Measurements from ENCODE around the gene SLIT3. TPM values are rescaled to one million over a fixed set of nuclear protein-coding genes. Genes with fewer than 3 reads are reported as not detected.
A peak's percentile ranks its signal among the peaks of the same experiment; 100 is the strongest.

The SLIT3 gene
- polyA plus RNA-seq, 1 of the 3 experiments (the other 2 are of a cell fraction): 119 TPM

DNA sequence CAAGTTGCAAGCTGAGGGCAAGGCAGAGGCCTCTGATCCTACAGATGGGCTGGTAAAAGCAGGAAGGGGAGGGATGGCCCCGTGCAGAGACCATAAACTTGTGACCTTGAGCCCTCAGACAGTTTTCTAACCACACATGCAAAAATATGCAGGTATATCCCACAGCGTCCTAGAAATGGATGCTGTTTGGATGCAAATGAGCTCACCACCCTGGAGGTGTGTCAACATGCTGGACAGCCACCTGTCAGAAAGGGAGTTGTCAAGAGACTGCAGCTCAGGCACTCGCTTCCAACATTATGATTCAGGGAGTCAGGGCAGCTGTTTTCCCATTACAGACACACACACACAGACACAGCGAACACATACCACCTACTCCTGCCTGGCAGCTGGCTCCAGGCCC lies 624.4 kb downstream of the SLIT3 start:
- 89% methylated on average over 4 of the region's 4 CpGs for WGBS (ENCODE audit: low lambda C conversion rate)
- Histone ChIP-seq H3K9me3 (no peaks in the 10 kb centered on the region), H3K79me2 (ENCODE audit: insufficient read depth) (no peaks in the 10 kb centered on the region), H3K4me2 (no peak overlapping the region), H3K9ac (no peak overlapping the region), H3K36me3 (replicated peaks in 1 of 2; ENCODE audit: control insufficient read depth in 1 of 2, insufficient read depth in 2 of 2, low read length in 1 of 2) (peaks cover 0 to 63% of the 10 kb centered on the region in 2 experiments), H3K27me3 (ENCODE audit: insufficient read depth) (no peaks in the 10 kb centered on the region), H3K9me2 (no peaks in the 10 kb centered on the region), H3K27ac (ENCODE audit: low read depth in 2 of 2, low read length in 1 of 2) (peak overlapping the region in 1 of 2 experiments; percentile 35; a peak in 1 of 4 replicates), H3K4me1 (ENCODE audit: control insufficient read depth in 1 of 2, insufficient read depth in 2 of 2, low read depth in 1 of 2, low read length in 1 of 2) (peaks cover 0 to 14% of the 10 kb centered on the region in 2 experiments; a peak in 1 of 4 replicates), H4K20me1 (ENCODE audit: insufficient read depth) (no peaks in the 10 kb centered on the region), H2AFZ (ENCODE audit: low read depth) (no peak overlapping the region), H3K4me3 (ENCODE audit: low read depth in 2 of 2, low read length in 1 of 2) (no peak overlapping the region), H3F3A (replicated peaks; ENCODE audit: insufficient read depth) (no peaks in the 10 kb centered on the region)
- ChIA-PET POLR2A (interaction anchor here (0.7 kb wide), 1 partner anchor 1010 kb away, joined by 3 read pairs; no protein-coding TSS in a partner anchor), CTCF (interaction anchor here (1.4 kb wide), 1 partner anchor 310 kb away, joined by 3 read pairs; no protein-coding TSS in a partner anchor)
- TF ChIP-seq TCF12 (IDR thresholded peaks at IDR 0.05) (no peak), FOXJ3 (CRISPR knock-in tag; IDR thresholded peaks at IDR 0.05) (no peak), SIN3A (IDR thresholded peaks at IDR 0.05; ENCODE audit: borderline replicate concordance, low read depth, low read length) (no peak), ELF1 (IDR thresholded peaks at IDR 0.05) (no peak), GABPA (IDR thresholded peaks at IDR 0.05; ENCODE audit: low read depth) (no peak), GATA2 (CRISPR knock-in tag; IDR thresholded peaks at IDR 0.05) (no peak), SMC3 (IDR thresholded peaks at IDR 0.05; ENCODE audit: low read depth, low read length) (no peak), TAF1 (IDR thresholded peaks at IDR 0.05; ENCODE audit: borderline replicate concordance, low read depth, low read length) (no peak), FOSL2 (IDR thresholded peaks at IDR 0.05; ENCODE audit: borderline replicate concordance, low read depth) (no peak), NRF1 (IDR thresholded peaks at IDR 0.05; ENCODE audit: low read depth, low read length) (no peak), FOXM1 (IDR thresholded peaks at IDR 0.05; ENCODE audit: low read depth) (no peak), EZH2phosphoT487 (IDR thresholded peaks at IDR 0.05; ENCODE audit: borderline replicate concordance, low read depth) (no peak), NFIC (IDR thresholded peaks at IDR 0.05; ENCODE audit: borderline replicate concordance) (no peak)
- TF ChIP-seq, protein P1, sequence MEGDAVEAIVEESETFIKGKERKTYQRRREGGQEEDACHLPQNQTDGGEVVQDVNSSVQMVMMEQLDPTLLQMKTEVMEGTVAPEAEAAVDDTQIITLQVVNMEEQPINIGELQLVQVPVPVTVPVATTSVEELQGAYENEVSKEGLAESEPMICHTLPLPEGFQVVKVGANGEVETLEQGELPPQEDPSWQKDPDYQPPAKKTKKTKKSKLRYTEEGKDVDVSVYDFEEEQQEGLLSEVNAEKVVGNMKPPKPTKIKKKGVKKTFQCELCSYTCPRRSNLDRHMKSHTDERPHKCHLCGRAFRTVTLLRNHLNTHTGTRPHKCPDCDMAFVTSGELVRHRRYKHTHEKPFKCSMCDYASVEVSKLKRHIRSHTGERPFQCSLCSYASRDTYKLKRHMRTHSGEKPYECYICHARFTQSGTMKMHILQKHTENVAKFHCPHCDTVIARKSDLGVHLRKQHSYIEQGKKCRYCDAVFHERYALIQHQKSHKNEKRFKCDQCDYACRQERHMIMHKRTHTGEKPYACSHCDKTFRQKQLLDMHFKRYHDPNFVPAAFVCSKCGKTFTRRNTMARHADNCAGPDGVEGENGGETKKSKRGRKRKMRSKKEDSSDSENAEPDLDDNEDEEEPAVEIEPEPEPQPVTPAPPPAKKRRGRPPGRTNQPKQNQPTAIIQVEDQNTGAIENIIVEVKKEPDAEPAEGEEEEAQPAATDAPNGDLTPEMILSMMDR (IDR thresholded peaks at IDR 0.05): no peak
- TF ChIP-seq, protein P2, sequence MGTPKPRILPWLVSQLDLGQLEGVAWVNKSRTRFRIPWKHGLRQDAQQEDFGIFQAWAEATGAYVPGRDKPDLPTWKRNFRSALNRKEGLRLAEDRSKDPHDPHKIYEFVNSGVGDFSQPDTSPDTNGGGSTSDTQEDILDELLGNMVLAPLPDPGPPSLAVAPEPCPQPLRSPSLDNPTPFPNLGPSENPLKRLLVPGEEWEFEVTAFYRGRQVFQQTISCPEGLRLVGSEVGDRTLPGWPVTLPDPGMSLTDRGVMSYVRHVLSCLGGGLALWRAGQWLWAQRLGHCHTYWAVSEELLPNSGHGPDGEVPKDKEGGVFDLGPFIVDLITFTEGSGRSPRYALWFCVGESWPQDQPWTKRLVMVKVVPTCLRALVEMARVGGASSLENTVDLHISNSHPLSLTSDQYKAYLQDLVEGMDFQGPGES (IDR thresholded peaks at IDR 0.05; ENCODE audit: low read depth, low read length): no peak
- TF ChIP-seq, protein P3, sequence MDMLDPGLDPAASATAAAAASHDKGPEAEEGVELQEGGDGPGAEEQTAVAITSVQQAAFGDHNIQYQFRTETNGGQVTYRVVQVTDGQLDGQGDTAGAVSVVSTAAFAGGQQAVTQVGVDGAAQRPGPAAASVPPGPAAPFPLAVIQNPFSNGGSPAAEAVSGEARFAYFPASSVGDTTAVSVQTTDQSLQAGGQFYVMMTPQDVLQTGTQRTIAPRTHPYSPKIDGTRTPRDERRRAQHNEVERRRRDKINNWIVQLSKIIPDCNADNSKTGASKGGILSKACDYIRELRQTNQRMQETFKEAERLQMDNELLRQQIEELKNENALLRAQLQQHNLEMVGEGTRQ (IDR thresholded peaks at IDR 0.05; ENCODE audit: borderline replicate concordance, low read depth, low read length): no peak
- TF ChIP-seq, protein P4, sequence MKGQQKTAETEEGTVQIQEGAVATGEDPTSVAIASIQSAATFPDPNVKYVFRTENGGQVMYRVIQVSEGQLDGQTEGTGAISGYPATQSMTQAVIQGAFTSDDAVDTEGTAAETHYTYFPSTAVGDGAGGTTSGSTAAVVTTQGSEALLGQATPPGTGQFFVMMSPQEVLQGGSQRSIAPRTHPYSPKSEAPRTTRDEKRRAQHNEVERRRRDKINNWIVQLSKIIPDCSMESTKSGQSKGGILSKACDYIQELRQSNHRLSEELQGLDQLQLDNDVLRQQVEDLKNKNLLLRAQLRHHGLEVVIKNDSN (IDR thresholded peaks at IDR 0.05; ENCODE audit: borderline replicate concordance, low read depth): no peak
- TF ChIP-seq, protein P5, sequence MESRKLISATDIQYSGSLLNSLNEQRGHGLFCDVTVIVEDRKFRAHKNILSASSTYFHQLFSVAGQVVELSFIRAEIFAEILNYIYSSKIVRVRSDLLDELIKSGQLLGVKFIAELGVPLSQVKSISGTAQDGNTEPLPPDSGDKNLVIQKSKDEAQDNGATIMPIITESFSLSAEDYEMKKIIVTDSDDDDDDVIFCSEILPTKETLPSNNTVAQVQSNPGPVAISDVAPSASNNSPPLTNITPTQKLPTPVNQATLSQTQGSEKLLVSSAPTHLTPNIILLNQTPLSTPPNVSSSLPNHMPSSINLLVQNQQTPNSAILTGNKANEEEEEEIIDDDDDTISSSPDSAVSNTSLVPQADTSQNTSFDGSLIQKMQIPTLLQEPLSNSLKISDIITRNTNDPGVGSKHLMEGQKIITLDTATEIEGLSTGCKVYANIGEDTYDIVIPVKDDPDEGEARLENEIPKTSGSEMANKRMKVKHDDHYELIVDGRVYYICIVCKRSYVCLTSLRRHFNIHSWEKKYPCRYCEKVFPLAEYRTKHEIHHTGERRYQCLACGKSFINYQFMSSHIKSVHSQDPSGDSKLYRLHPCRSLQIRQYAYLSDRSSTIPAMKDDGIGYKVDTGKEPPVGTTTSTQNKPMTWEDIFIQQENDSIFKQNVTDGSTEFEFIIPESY (IDR thresholded peaks at IDR 0.05; ENCODE audit: borderline replicate concordance, low read depth): no peak
- TF ChIP-seq, protein P6, sequence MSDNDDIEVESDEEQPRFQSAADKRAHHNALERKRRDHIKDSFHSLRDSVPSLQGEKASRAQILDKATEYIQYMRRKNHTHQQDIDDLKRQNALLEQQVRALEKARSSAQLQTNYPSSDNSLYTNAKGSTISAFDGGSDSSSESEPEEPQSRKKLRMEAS (IDR thresholded peaks at IDR 0.05; ENCODE audit: low read depth): no peak
- TF ChIP-seq, protein P7, sequence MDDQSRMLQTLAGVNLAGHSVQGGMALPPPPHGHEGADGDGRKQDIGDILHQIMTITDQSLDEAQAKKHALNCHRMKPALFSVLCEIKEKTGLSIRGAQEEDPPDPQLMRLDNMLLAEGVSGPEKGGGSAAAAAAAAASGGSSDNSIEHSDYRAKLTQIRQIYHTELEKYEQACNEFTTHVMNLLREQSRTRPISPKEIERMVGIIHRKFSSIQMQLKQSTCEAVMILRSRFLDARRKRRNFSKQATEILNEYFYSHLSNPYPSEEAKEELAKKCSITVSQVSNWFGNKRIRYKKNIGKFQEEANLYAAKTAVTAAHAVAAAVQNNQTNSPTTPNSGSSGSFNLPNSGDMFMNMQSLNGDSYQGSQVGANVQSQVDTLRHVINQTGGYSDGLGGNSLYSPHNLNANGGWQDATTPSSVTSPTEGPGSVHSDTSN (IDR thresholded peaks at IDR 0.05): no peak
- DNase-seq: no peak

All from SK-N-SH (cell line).